GM12878 (cell line): Measurements from ENCODE around the gene SPATA2.

Experiments
- BCL11A ChIP-seq: IDR thresholded peaks from 2 replicates; pipeline ENCODE4 v1.6.1; 2011; ENCODE audit warnings: low read depth, low read length
- EED ChIP-seq: sonication (generic); IDR thresholded peaks from 2 replicates; pipeline ENCODE4 v1.6.1; 2016; ENCODE audit warnings: antibody characterized with exemption, low read depth
- MXI1 ChIP-seq: fragments of 150-350 bp; IDR thresholded peaks from 2 replicates; pipeline ENCODE4 v1.6.1; 2011; ENCODE audit warnings: low read depth, mild to moderate bottlenecking, inconsistent platforms, low read length, improper control_type of control experiment
- POLR2A ChIP-seq: IDR thresholded peaks from 2 replicates; pipeline ENCODE4 v1.6.1; 2011; ENCODE audit warnings: low read depth, mild to moderate bottlenecking, low read length
- RAD21 ChIP-seq: IDR thresholded peaks from 2 replicates; pipeline ENCODE4 v1.6.1; 2011; ENCODE audit warnings: mild to moderate bottlenecking, low read depth, low read length, moderate library complexity; ENCODE audit not compliant: insufficient read depth
- SRF ChIP-seq, 2 experiments: IDR thresholded peaks; 2 replicates each; pipeline ENCODE4 v1.6.1; 2011; ENCODE audit warnings: low read depth in 2 of 2, low read length in 2 of 2, mild to moderate bottlenecking in 1 of 2, moderate library complexity in 1 of 2
- TAF1 ChIP-seq: IDR thresholded peaks from 2 replicates; pipeline ENCODE4 v1.6.1; 2011; ENCODE audit warnings: mild to moderate bottlenecking, low read depth, low read length, borderline replicate concordance
- TF ChIP-seq, protein P1 (sequence below), 3 experiments: IDR thresholded peaks in 2 of 3; conservative IDR thresholded peaks in 1 of 3; 2 replicates each; pipeline ENCODE4 v1.5.1; 2011; ENCODE audit warnings: low read depth in 3 of 3, low read length in 3 of 3, mild to moderate bottlenecking in 3 of 3, control low read depth in 2 of 3, moderate library complexity in 2 of 3, inconsistent platforms in 1 of 3, mixed read lengths in 1 of 3; ENCODE audit not compliant: control insufficient read depth in 2 of 3, insufficient read depth in 1 of 3; ENCODE audit errors: extremely low read depth in 1 of 3
- TF ChIP-seq, protein P2 (sequence below): IDR thresholded peaks from 2 replicates; pipeline ENCODE4 v1.6.1; 2012; ENCODE audit warnings: mild to moderate bottlenecking, low read depth, low read length
- TF ChIP-seq, protein P3 (sequence below): IDR thresholded peaks from 2 replicates; pipeline ENCODE4 v1.6.1; 2012; ENCODE audit warnings: low read depth, low read length, improper control_type of control experiment
- TF ChIP-seq, protein P4 (sequence below): IDR thresholded peaks from 2 replicates; pipeline ENCODE4 v1.6.1; 2011; ENCODE audit warnings: mild to moderate bottlenecking, low read depth, low read length, moderate library complexity; ENCODE audit not compliant: insufficient replicate concordance
- TF ChIP-seq, protein P5 (sequence below): IDR thresholded peaks from 2 replicates; pipeline ENCODE4 v1.6.1; 2012; ENCODE audit warnings: low read depth, low read length, improper control_type of control experiment

DNA sequence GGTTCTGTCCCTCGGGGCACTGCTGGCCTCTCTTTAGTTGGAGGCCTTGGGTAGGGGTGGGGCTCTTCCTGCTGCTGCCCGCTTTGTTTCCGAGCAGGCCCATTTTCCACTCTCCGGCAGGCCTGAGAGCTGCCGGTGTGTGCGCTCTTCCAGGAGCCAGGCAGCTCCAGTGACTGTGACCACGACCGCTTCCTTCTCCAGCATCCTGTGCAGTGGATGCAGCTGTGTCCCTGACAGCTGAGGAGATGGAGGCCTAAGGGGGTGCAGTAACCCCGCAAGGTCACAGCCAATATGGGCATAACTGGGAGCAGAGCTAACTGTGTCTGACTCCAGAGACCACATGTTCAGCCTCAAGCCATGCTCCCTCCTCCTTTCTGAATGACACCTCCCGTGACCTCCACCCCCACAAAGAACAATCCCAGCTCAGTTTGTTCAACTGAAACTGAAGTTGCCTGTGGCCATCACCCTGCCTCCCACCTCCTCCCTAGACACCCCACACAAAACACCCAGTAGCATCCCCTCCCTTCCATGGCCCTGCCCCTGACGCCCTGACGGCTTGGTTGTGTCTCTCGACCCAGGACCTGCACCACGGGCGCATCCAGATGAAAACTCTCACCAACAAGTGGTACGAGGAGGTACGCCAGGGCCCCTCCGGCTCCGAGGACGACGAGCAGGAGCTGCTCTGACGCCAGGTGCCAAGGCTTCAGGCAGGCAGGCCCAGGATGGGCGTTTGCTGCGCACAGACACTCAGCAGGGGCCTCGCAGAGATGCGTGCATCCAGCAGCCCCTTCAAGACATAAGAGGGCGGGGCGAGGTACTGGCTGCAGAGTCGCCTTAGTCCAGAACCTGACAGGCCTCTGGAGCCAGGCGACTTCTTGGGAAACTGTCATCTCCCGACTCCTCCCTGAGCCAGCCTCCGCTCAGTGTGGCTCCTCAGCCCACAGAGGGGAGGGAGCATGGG lies 27.8 kb downstream of the SPATA2 start:
- TF ChIP-seq, protein P1, sequence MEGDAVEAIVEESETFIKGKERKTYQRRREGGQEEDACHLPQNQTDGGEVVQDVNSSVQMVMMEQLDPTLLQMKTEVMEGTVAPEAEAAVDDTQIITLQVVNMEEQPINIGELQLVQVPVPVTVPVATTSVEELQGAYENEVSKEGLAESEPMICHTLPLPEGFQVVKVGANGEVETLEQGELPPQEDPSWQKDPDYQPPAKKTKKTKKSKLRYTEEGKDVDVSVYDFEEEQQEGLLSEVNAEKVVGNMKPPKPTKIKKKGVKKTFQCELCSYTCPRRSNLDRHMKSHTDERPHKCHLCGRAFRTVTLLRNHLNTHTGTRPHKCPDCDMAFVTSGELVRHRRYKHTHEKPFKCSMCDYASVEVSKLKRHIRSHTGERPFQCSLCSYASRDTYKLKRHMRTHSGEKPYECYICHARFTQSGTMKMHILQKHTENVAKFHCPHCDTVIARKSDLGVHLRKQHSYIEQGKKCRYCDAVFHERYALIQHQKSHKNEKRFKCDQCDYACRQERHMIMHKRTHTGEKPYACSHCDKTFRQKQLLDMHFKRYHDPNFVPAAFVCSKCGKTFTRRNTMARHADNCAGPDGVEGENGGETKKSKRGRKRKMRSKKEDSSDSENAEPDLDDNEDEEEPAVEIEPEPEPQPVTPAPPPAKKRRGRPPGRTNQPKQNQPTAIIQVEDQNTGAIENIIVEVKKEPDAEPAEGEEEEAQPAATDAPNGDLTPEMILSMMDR (IDR thresholded peaks at IDR 0.05 in 2 of 3, conservative IDR thresholded peaks at IDR 0.05 in 1 of 3; ENCODE audit: control insufficient read depth in 2 of 3, extremely low read depth in 1 of 3, insufficient read depth in 1 of 3, low read depth in 3 of 3, low read length in 3 of 3), result no peak
- TF ChIP-seq MXI1 (no peak), BCL11A (no peak), POLR2A (no peak), RAD21 (no peak), TAF1 (no peak), EED (no peak), SRF (IDR thresholded peaks at IDR 0.05; ENCODE audit: low read depth in 2 of 2, low read length in 2 of 2) (no peak)
- TF ChIP-seq, protein P2, sequence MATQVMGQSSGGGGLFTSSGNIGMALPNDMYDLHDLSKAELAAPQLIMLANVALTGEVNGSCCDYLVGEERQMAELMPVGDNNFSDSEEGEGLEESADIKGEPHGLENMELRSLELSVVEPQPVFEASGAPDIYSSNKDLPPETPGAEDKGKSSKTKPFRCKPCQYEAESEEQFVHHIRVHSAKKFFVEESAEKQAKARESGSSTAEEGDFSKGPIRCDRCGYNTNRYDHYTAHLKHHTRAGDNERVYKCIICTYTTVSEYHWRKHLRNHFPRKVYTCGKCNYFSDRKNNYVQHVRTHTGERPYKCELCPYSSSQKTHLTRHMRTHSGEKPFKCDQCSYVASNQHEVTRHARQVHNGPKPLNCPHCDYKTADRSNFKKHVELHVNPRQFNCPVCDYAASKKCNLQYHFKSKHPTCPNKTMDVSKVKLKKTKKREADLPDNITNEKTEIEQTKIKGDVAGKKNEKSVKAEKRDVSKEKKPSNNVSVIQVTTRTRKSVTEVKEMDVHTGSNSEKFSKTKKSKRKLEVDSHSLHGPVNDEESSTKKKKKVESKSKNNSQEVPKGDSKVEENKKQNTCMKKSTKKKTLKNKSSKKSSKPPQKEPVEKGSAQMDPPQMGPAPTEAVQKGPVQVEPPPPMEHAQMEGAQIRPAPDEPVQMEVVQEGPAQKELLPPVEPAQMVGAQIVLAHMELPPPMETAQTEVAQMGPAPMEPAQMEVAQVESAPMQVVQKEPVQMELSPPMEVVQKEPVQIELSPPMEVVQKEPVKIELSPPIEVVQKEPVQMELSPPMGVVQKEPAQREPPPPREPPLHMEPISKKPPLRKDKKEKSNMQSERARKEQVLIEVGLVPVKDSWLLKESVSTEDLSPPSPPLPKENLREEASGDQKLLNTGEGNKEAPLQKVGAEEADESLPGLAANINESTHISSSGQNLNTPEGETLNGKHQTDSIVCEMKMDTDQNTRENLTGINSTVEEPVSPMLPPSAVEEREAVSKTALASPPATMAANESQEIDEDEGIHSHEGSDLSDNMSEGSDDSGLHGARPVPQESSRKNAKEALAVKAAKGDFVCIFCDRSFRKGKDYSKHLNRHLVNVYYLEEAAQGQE, result no peak
- TF ChIP-seq, protein P3, sequence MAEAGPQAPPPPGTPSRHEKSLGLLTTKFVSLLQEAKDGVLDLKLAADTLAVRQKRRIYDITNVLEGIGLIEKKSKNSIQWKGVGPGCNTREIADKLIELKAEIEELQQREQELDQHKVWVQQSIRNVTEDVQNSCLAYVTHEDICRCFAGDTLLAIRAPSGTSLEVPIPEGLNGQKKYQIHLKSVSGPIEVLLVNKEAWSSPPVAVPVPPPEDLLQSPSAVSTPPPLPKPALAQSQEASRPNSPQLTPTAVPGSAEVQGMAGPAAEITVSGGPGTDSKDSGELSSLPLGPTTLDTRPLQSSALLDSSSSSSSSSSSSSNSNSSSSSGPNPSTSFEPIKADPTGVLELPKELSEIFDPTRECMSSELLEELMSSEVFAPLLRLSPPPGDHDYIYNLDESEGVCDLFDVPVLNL, result no peak
- TF ChIP-seq, protein P4, sequence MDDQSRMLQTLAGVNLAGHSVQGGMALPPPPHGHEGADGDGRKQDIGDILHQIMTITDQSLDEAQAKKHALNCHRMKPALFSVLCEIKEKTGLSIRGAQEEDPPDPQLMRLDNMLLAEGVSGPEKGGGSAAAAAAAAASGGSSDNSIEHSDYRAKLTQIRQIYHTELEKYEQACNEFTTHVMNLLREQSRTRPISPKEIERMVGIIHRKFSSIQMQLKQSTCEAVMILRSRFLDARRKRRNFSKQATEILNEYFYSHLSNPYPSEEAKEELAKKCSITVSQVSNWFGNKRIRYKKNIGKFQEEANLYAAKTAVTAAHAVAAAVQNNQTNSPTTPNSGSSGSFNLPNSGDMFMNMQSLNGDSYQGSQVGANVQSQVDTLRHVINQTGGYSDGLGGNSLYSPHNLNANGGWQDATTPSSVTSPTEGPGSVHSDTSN, result no peak
- TF ChIP-seq, protein P5, sequence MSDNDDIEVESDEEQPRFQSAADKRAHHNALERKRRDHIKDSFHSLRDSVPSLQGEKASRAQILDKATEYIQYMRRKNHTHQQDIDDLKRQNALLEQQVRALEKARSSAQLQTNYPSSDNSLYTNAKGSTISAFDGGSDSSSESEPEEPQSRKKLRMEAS, result no peak
